VCaP (cell line): Measurements from ENCODE around the gene MNS1.

Source experiments
- H3K27ac ChIP-seq: fragments of 450-650 bp; 2 replicates; pipeline ENCODE4 v1.5.1; 2017
- TF ChIP-seq, protein P1 (sequence below): fragments of 450-650 bp; conservative IDR thresholded peaks from 2 replicates; pipeline ENCODE4 v1.5.1; 2017; ENCODE audit warnings: mild to moderate bottlenecking, moderate library complexity

Gene MNS1, protein sequence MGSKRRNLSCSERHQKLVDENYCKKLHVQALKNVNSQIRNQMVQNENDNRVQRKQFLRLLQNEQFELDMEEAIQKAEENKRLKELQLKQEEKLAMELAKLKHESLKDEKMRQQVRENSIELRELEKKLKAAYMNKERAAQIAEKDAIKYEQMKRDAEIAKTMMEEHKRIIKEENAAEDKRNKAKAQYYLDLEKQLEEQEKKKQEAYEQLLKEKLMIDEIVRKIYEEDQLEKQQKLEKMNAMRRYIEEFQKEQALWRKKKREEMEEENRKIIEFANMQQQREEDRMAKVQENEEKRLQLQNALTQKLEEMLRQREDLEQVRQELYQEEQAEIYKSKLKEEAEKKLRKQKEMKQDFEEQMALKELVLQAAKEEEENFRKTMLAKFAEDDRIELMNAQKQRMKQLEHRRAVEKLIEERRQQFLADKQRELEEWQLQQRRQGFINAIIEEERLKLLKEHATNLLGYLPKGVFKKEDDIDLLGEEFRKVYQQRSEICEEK

DNA sequence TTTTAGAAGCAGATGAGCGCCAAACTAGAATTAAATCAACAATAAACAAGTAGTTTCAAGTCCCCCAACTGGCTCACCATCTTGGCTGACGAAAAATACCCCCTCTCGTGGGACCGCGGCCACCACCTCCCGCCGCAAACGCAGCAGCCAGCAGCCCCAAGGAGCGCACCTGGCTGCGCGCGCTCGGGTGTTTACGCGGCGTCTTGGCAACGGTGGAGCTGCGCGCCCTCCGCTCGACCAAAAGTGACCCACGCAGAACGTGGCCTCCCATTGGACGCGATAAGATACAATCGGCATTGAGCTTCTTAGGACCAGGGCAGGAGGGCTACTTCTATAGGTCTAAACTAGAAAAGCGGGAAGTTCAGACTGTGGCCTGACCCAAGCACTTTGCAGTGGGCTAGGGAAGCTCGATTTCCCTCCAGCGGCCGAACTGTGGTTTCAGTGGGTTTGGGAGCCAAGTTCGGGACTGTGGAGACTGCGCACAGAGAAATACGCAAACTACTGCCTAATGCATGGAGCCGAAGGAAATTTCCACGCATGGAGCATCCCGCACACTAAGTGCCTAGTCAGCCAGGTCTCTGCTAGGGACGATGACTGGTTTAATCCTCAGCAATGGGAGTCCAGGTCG, at the start of gene MNS1:
Gene MNS1 (minus strand): TSS at position 245 of the 628 bp plus-strand sequence. CDS start 165 bp downstream, at position 80.
- TF ChIP-seq, protein P1, sequence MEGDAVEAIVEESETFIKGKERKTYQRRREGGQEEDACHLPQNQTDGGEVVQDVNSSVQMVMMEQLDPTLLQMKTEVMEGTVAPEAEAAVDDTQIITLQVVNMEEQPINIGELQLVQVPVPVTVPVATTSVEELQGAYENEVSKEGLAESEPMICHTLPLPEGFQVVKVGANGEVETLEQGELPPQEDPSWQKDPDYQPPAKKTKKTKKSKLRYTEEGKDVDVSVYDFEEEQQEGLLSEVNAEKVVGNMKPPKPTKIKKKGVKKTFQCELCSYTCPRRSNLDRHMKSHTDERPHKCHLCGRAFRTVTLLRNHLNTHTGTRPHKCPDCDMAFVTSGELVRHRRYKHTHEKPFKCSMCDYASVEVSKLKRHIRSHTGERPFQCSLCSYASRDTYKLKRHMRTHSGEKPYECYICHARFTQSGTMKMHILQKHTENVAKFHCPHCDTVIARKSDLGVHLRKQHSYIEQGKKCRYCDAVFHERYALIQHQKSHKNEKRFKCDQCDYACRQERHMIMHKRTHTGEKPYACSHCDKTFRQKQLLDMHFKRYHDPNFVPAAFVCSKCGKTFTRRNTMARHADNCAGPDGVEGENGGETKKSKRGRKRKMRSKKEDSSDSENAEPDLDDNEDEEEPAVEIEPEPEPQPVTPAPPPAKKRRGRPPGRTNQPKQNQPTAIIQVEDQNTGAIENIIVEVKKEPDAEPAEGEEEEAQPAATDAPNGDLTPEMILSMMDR: no peak

DNA sequence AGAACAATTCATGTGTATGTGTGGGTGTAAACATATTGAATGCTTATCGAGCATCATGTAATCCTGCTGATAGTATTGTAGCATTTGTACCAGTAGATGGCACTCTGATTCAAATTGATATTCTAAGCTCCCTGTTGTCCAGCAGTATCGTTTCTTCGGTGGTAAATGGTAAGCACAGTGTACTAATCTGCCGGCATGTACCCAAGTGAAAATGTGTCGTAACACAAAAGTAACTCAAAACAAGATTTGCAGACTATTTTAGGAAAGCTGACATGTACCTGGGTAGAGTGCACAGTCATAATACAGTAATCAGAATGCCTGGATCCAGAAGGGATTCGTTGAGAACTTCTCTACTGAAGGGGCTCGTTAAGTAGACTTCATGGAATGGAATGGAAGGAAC, 31.7 kb upstream of the MNS1 start:
- TF ChIP-seq, protein P1: peak; percentile 85
- no peak overlapping the region for H3K27ac ChIP-seq

More for the DNA sequence above, at the start of gene MNS1:
- peak within 1 kb of the TSS; percentile 25; the same call in 1 of the 2 replicates for H3K27ac ChIP-seq

DNA sequence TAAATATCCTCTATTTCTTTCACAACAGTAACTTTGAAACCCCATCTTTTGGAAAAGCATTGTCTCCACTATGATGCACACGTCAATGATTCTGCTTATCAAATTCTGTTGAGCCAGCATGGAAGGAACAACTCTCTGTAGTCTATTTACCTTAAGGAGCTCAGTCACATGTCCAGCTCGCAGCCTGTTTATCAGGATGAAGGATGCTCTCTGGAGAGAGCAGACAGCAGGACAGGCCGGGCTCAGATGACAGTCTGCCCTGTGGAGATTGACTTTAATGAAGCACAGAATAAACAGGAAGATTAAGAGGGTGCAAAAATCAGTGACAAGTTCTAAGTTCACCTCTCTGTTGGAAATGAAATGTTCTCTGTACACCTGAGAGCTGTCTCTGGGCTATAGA, 30.6 kb upstream of the MNS1 start:
- TF ChIP-seq, protein P1: no peak
- H3K27ac ChIP-seq: no peak overlapping the region

DNA sequence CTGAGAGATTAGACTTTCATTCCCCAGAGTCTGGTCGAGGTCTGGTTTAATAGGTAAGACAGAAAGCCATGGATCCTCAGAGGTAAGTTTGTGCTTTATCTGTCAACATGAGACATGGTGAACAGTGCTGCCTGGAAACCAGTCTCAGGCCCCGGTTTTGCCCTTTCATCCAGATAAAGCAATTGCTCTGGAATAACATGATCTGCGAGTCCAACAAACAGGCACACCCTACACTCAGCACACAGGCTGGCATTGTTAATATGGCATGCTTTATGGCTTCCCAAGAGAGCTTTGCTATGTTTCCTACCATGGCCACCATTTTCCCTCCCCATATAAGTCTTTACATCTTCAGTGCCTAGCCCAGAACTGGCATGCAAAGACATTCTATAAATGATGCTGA, 30.1 kb upstream of the MNS1 start:
- TF ChIP-seq, protein P1: no peak
- no peak overlapping the region for H3K27ac ChIP-seq

DNA sequence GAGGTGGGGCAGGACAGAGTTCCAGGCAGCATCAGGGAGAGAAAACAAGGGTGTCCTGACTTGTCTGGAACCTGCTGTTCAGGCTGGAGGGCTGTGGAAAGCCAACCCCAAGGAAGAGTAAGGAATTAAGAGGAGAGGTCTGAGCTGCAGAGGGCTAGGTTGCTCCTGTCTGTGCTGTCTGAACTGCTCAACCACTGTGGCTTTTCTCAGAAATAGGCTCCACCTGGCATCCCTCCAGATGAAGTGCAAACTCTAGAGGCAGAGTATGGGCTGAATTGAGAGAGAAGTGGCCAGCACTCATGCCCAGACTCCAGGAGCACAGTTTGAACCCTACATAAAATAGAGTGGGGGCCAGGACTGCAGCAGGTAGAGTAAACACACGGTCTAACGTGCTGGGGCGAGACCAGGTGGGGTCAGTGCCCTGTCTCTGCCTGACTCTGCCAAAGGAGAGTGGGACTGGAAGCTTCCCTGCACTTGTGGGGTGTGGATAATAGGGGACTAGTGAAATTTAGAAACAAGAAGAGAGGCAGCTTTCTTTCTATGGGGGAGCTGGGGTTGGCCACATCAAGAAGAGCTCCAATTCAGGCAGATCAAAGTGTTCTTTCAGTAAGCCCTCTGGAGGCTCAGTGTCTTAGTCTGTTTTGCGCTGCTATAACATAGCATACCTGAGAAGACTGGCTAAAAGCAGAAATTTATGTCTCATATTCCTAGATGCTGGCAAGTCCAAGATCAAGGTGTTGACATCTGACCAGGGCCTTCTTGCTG, 28.0 kb upstream of the MNS1 start:
- no peak overlapping the region for H3K27ac ChIP-seq

DNA sequence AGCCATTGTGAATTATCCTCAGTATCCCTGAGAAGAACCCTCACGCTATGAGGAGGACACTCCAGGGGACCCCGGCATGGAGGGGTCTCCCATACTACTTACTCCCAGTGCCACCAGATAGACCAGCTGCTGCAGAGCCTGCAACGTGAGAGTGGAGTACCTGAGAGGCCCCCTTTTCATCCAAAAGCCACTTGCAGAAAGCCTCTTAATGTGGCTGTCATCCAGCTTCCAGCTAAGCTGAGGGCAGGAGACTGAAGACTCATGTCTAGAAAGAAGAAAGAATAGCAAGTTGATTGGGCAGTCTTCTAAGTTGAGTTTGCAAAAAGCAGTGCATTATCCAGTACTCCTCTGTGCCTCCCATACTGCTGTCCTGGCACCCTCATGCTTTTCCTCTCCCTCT, 27.3 kb upstream of the MNS1 start:
- TF ChIP-seq, protein P1: no peak
- no peak overlapping the region for H3K27ac ChIP-seq

More for the DNA sequence above, 28.0 kb upstream of the MNS1 start:
- TF ChIP-seq, protein P1: no peak
